Endometrial microvascular endothelial cells (primary cell): ENCODE measurements around the gene IQSEC1. TPM values are rescaled to one million over a fixed set of nuclear protein-coding genes. Genes with fewer than 3 reads are reported as not detected.
"Not testable (repeated sequence)": the region's sequence is repeated elsewhere in the genome, so short reads cannot be mapped to it uniquely, and the experiment has no call there.

Experiments
- in situ Hi-C: cut with HindIII; loops from 2 replicates; pipeline ENCODE4 v1.10.0; 2017; ENCODE audit warnings: low sequenced_read_pairs, low pct_unique_long_range_greater_than_20kb; ENCODE audit errors: inconsistent ontology term
- total RNA-seq: library from RNA; depleted of rRNA; stranded (reverse); fragments of >200 nt; gene quantifications from one replicate; pipeline ENCODE4 v1.2.3, GENCODE V29; 2015; ENCODE audit errors: inconsistent ontology term

Gene IQSEC1
- total RNA-seq, 1 donor from 2014 or later = 24.9 TPM

GRCh38 chr3:12866836-12867235 is 206.4 kb downstream of the IQSEC1 start:
- in situ Hi-C loops = no loop called here

GRCh38 chr3:12865271-12865670 is 208.0 kb downstream of the IQSEC1 start:
- in situ Hi-C loops = no loop called here

GRCh38 chr3:12862387-12862786 is 210.8 kb downstream of the IQSEC1 start:
- in situ Hi-C loops = no loop called here

- in situ Hi-C loops = no loop called here
Observed at GRCh38 chr3:12861611-12862010, 211.6 kb downstream of the IQSEC1 start.

- in situ Hi-C loops = no loop called here
Observed at GRCh38 chr3:12859840-12860239, 213.4 kb downstream of the IQSEC1 start.

GRCh38 chr3:12856626-12857025 is 216.6 kb downstream of the IQSEC1 start:
- in situ Hi-C loops = no loop called here

GRCh38 chr3:12854565-12854964 is 218.7 kb downstream of the IQSEC1 start:
- in situ Hi-C loops = no loop called here

DNA sequence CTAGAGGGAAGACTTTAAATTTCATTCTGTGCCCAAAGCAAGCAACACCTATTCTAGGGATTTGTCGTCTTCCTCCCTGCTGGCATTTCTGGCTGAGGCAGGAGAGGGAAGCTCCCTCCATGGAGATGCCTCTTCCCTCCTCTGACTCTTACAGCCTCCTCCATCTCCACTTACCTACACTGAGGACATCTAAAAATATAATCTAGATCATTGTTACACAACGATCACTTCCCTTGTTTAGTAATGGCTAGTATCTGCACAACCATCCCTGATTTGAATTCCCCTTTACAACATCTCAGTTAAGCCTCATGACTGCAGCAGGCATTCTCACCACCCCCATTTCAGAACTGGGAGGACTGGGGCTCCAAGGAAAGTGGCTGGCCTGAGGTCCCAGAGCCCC is 219.4 kb downstream of the IQSEC1 start:
- in situ Hi-C loops = not testable (repeated sequence)

- in situ Hi-C loops = no loop called here
Observed at GRCh38 chr3:12852201-12852600, 221.0 kb downstream of the IQSEC1 start.

Other genes starting within 250 kb of the IQSEC1 start
- gene RPL32, start 231.9 kb downstream of the IQSEC1 start, total RNA-seq = 648 TPM